ENCODE results near the gene ADAMTSL2.
"Not testable (repeated sequence)": the region's sequence is repeated elsewhere in the genome, so short reads cannot be mapped to it uniquely, and the experiment has no call there.

Gene ADAMTSL2

GRCh38 chr9:133560944-133561343 lies 26.4 kb downstream of the ADAMTSL2 start:
- no peak for ATAC-seq

GRCh38 chr9:133561976-133562554 lies 27.6 kb downstream of the ADAMTSL2 start:
- ATAC-seq: no peak

GRCh38 chr9:133562611-133563290 lies 28.2 kb downstream of the ADAMTSL2 start:
- ATAC-seq: no peak

- no peak for ATAC-seq
These were observed 28.8 kb downstream of the ADAMTSL2 start for GRCh38 chr9:133563291-133563796.

GRCh38 chr9:133563814-133564213 lies 29.3 kb downstream of the ADAMTSL2 start:
- ATAC-seq: not testable (repeated sequence)

- ATAC-seq: no peak
These were observed 30.1 kb downstream of the ADAMTSL2 start for GRCh38 chr9:133564451-133565116.

- no peak for ATAC-seq
These were observed 31.9 kb downstream of the ADAMTSL2 start for GRCh38 chr9:133566382-133566781.

GRCh38 chr9:133566817-133567216 lies 32.3 kb downstream of the ADAMTSL2 start:
- ATAC-seq: no peak

GRCh38 chr9:133568186-133568585 lies 33.7 kb downstream of the ADAMTSL2 start:
- ATAC-seq: no peak

- ATAC-seq: no peak
These were observed 34.7 kb downstream of the ADAMTSL2 start for GRCh38 chr9:133569121-133569785.

GRCh38 chr9:133569891-133570690 lies 35.6 kb downstream of the ADAMTSL2 start:
- ATAC-seq: no peak

GRCh38 chr9:133570691-133571080 lies 36.2 kb downstream of the ADAMTSL2 start:
- ATAC-seq: no peak

GRCh38 chr9:133571391-133571890 lies 36.9 kb downstream of the ADAMTSL2 start:
- ATAC-seq: no peak

GRCh38 chr9:133571896-133572595 lies 37.5 kb downstream of the ADAMTSL2 start:
- no peak for ATAC-seq

- no peak for ATAC-seq
These were observed 38.4 kb downstream of the ADAMTSL2 start for GRCh38 chr9:133572821-133573361.

GRCh38 chr9:133573791-133574515 lies 39.4 kb downstream of the ADAMTSL2 start:
- ATAC-seq: no peak

GRCh38 chr9:133574771-133575170 lies 40.3 kb downstream of the ADAMTSL2 start:
- no peak for ATAC-seq

GRCh38 chr9:133575186-133576030 lies 40.9 kb downstream of the ADAMTSL2 start:
- no peak for ATAC-seq

GRCh38 chr9:133576031-133576874 lies 41.7 kb downstream of the ADAMTSL2 start:
- ATAC-seq: no peak
